ENCODE results near the gene CACNA1C. TPM values are rescaled to one million over a fixed set of nuclear protein-coding genes. Genes with fewer than 3 reads are reported as not detected.

The CACNA1C gene
- total and polyA plus RNA-seq, 10 of the 15 experiments (the other 5 are each of a cell fraction or from before 2014, with no cell fraction given) = under 0.01 to 0.15 (median 0.09) TPM; not detected in 5

GRCh38 chr12:2277492-2278155 lies 224.8 kb downstream of the CACNA1C start:
- SMC1A ChIA-PET (ENCODE audit: uncharacterized antibody, unreplicated experiment) = no interaction called here

GRCh38 chr12:2281446-2281845 lies 228.7 kb downstream of the CACNA1C start:
- 79% methylated on average over 1 of the region's 1 CpG for WGBS (ENCODE audit: insufficient coverage, insufficient replicate concordance, low lambda C conversion rate, missing lambda C conversion rate)
- Histone ChIP-seq H3K4me3 (no peak overlapping the region), H3K36me3 (ENCODE audit: control insufficient read depth in 2 of 2, insufficient read depth in 2 of 2, low read length in 1 of 2) (no peaks in the 10 kb centered on the region), H3K9me3 (replicated peaks; ENCODE audit: control insufficient read depth, insufficient read depth, low read length) (peaks cover 2% of the 10 kb centered on the region; the same call in 1 of the 3 replicates), H3K9ac (ENCODE audit: control insufficient read depth, insufficient read depth, low read length) (no peak overlapping the region), H3K79me2 (ENCODE audit: control insufficient read depth, insufficient read depth, low read length) (no peaks in the 10 kb centered on the region), H4K20me1 (ENCODE audit: control insufficient read depth, insufficient read depth) (no peaks in the 10 kb centered on the region), H3K4me1 (ENCODE audit: control insufficient read depth, insufficient read depth, low read length) (no peaks in the 10 kb centered on the region), H3K4me2 (ENCODE audit: control insufficient read depth, insufficient read depth) (no peak overlapping the region), H3K27ac (ENCODE audit: control insufficient read depth, insufficient read depth) (no peak overlapping the region), H3K27me3 (replicated peaks in 1 of 2; ENCODE audit: control insufficient read depth in 2 of 2, insufficient read depth in 2 of 2, low read length in 1 of 2) (no peaks in the 10 kb centered on the region; a peak in 1 of 4 replicates), H2AFZ (ENCODE audit: control insufficient read depth, low read depth, low read length) (no peak overlapping the region)
- POLR2A ChIA-PET = no interaction called here
- DNase-seq (ENCODE audit: low read depth, low spot score) = no peak
- ATAC-seq = no peak
- SMC1A ChIA-PET (ENCODE audit: uncharacterized antibody, unreplicated experiment) = interaction anchor here (0.6 kb wide), 1 partner anchor 514 kb away, joined by 5 read pairs; no protein-coding TSS in a partner anchor
- RAD21 ChIA-PET (ENCODE audit: unreplicated experiment) = no interaction called here
- in situ Hi-C loops (cut with MboI) (no loop called here), intact Hi-C loops (cut with micrococcal nuclease; ENCODE audit: unreplicated experiment) (loop anchor here (10.0 kb wide), 1 partner anchor 487 kb away; no protein-coding TSS in a partner anchor)
- CTCF ChIA-PET = interaction anchor here (0.7 to 2.1 kb wide), 3 partner anchors 9 to 99 kb away, joined by 3 to 9 read pairs (median 3); no protein-coding TSS in a partner anchor
- no peak for FAIRE-seq
- BruUV-seq (replicated peaks) = no TSS peak
- TF ChIP-seq TCF7 (IDR thresholded peaks at IDR 0.05; ENCODE audit: borderline replicate concordance) = no peak
- TF ChIP-seq CREM (IDR thresholded peaks at IDR 0.05; ENCODE audit: low read depth) = no peak
- TF ChIP-seq SKIL (IDR thresholded peaks at IDR 0.05; ENCODE audit: low read depth, poor library complexity, severe bottlenecking) = no peak
- no peak for TF ChIP-seq PAX8 (IDR thresholded peaks at IDR 0.05)
- TF ChIP-seq KAT2A (conservative IDR thresholded peaks at IDR 0.05; ENCODE audit: control insufficient read depth, low read depth, low read length) = no peak
- TF ChIP-seq KLF5 (IDR thresholded peaks at IDR 0.05; ENCODE audit: partially characterized antibody) = no peak
- no peak for TF ChIP-seq ELK1 (IDR thresholded peaks at IDR 0.05; ENCODE audit: low read depth, low read length)
- TF ChIP-seq BHLHE40 (IDR thresholded peaks at IDR 0.05; ENCODE audit: borderline replicate concordance in 1 of 2, low read depth in 2 of 2, low read length in 1 of 2) = no peak
- no peak for TF ChIP-seq PKNOX1 (IDR thresholded peaks at IDR 0.05)
- TF ChIP-seq NFYA (IDR thresholded peaks at IDR 0.05; ENCODE audit: borderline replicate concordance, low read depth, low read length) = no peak
- no peak for TF ChIP-seq SIN3A (IDR thresholded peaks at IDR 0.05; ENCODE audit: low read depth, low read length)

More at GRCh38 chr12:2277492-2278155, 224.8 kb downstream of the CACNA1C start:
- peaks cover 2% of the 10 kb centered on the region; the same call in 1 of the 3 replicates for H3K9me3 ChIP-seq (replicated peaks; ENCODE audit: control insufficient read depth, insufficient read depth, low read length)
- BruUV-seq (replicated peaks) = no TSS peak
- DNase-seq (ENCODE audit: low read depth, low spot score) = no peak
- H3K36me3 ChIP-seq (ENCODE audit: control insufficient read depth in 2 of 2, insufficient read depth in 2 of 2, low read length in 1 of 2) = no peaks in the 10 kb centered on the region
- no peak overlapping the region for H3K27ac ChIP-seq (ENCODE audit: control insufficient read depth, insufficient read depth)
- no peaks in the 10 kb centered on the region for H4K20me1 ChIP-seq (ENCODE audit: control insufficient read depth, insufficient read depth)
- ChIA-PET POLR2A (no interaction called here), CTCF (interaction anchor here (1.3 kb wide), 1 partner anchor 12 kb away, joined by 3 read pairs; no protein-coding TSS in a partner anchor), RAD21 (ENCODE audit: unreplicated experiment) (interaction anchor here (1.4 kb wide), 1 partner anchor 43 kb away, joined by 3 read pairs; no protein-coding TSS in a partner anchor)
- intact Hi-C loops (cut with micrococcal nuclease; ENCODE audit: unreplicated experiment) (no loop called here), in situ Hi-C loops (cut with MboI) (no loop called here)
- ATAC-seq = no peak
- TF ChIP-seq EGR1 (IDR thresholded peaks at IDR 0.05; ENCODE audit: borderline replicate concordance in 1 of 2, low read depth in 2 of 2, low read length in 2 of 2) = no peak
- peaks cover 0 to 2% of the 10 kb centered on the region in 2 experiments; a peak in 3 of 4 replicates for H3K27me3 ChIP-seq (replicated peaks in 1 of 2; ENCODE audit: control insufficient read depth in 2 of 2, insufficient read depth in 2 of 2, low read length in 1 of 2)
- 49% methylated on average over 6 of the region's 6 CpGs for WGBS (ENCODE audit: insufficient coverage, insufficient replicate concordance, low lambda C conversion rate, missing lambda C conversion rate)
- FAIRE-seq = no peak
- H3K4me2 ChIP-seq (ENCODE audit: control insufficient read depth, insufficient read depth) = no peak overlapping the region
- no peak overlapping the region for H3K9ac ChIP-seq (ENCODE audit: control insufficient read depth, insufficient read depth, low read length)
- H3K4me3 ChIP-seq = no peak overlapping the region
- no peaks in the 10 kb centered on the region for H3K4me1 ChIP-seq (ENCODE audit: control insufficient read depth, insufficient read depth, low read length)
- H2AFZ ChIP-seq (ENCODE audit: control insufficient read depth, low read depth, low read length) = no peak overlapping the region
- H3K79me2 ChIP-seq (ENCODE audit: control insufficient read depth, insufficient read depth, low read length) = no peaks in the 10 kb centered on the region

Data from GM12878 (cell line).